Activated CD8-positive, alpha-beta memory T cell treated with anti-CD3 and anti-CD28 coated beads, Interleukin-2, amount 50 U/mL, for 48 hours (primary cell): ENCODE results near the gene SCUBE1.

Experiments used
- DNase-seq: peaks from one replicate; pipeline ENCODE4 v3.0.0-alpha.2; 2020

The SCUBE1 gene

GRCh38 chr22:43325176-43325575 is 18.0 kb downstream of the SCUBE1 start:
- no peak for DNase-seq

- no peak for DNase-seq
Observed at GRCh38 chr22:43320943-43321900, 21.9 kb downstream of the SCUBE1 start.

DNA sequence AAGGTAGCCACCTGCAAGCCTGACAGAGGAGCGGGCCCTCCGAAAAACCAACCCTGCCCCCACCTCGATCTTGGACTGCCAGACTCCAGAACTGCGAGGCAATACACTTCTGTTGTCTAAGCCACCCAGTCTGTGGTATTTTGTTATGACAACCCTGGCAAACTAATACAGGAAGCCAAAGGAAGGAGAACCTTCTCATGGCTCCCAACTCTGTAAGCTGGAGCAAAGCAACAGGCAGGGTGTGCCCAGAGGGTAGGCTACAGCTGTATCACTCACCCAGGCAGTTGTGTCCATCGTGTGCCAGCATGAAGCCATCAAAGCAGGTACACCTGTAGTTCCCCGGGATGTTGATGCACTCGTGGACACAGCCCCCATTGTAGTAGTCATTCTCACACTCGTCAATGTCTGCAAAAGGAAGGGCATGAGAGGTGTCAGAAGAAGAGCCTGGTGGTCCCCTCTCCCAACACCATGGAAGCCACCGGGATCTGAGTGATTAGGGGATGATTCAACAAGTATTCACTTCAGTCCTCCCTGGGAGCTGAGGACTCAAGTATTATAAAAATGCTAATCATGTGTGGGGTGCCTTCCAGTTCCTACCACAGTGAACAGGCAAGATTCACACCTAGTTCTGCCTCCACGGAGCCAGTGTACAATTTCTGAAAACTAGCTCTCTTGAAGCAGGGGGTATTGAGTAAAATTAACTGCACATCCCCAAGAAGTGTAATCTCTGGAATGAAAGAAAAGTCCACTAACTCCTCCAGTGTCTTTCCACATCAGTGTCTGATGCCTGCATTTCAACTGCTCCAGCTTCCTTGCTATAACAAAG is 23.3 kb downstream of the SCUBE1 start:
- no peak for DNase-seq

DNA sequence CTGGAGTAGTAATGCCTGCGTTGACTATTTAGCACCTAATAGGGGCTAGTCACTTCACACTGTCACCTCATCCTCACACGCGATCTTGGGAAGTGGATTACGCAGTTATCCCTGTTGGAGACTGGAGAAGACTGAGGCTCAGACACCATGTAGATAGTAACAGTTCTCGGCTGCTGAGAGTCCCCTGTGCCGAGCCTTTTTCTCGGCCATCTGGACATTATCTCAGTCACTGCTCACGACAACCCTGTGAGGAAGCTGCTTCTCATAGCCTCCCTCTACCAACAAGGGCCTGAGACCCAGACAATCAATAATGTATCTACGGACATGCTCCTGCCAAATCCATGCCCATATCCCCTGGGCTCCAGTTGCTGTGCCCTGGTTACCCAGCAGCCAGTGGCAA is 25.9 kb downstream of the SCUBE1 start:
- DNase-seq = no peak

DNA sequence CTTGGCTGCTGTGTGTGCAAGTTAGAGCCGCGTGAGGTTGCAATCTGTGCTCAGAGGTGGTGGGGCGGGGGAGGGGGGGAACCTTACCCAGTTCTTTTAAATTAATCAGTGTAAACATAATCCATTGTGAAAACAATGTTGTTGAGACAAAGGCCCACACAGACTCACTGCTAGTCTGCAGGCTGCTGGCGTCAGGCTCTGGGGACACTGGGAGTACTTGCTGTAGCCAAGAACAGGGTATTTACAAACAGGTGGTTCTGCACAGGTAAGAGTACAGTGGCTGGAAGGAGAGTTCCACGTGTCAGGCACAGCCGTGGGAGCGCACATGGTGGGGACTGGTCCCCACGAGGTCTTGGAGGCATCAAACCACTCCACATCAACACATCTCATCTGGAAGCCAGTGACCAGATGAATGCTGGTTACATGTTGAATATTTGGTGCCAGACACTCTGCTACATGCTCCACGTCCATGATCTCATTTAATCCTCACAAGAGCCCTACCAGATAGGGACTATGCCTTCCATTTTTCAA is 27.4 kb downstream of the SCUBE1 start:
- no peak for DNase-seq

DNA sequence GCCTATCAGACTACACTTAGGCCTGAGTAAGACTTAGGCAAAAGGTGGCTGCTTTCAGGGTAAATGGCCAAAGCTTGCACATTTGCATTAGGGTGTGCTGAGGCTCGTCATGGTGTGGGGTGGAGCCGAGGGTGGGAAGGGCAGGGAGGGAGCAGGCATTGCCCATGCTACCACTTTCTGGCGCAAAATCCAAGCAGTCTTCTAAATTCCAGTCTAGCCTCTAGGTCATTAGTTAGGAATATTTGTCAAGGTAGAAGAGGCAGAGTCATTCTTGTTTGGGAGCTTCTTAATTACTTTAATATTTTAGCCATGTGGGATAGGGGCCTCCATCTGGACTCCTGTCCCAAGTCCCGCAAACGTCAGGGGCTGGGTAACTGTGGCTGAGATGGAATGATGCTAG is 28.6 kb downstream of the SCUBE1 start:
- DNase-seq = no peak

DNA sequence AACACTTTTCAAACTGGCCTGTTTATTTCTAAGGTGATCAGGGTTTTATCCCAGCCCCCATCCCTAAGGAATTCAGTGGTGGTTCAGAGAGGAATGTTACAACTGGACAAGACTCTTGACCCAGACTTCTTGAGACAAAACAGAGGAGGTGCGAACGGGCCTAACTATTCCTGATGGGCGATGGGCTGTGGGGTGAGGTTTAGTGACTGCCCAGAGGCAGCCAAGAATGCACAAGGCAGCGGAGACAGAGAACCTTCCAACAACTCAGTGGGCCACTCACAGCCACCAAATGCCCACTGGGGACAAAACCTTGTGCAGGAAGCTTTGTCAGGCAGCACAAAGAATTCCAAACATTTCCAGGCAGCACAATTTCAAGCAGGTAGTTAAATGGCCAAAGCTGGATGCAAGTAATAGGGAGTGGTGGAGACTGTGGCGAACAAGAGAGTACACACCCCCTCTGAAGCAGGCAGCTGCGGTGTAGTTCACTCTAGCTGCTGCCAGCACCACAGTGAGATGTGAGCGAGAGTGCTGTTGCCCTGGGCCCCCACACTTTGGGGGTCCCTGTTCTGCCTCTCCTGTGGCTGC is 29.2 kb downstream of the SCUBE1 start:
- DNase-seq = no peak

DNA sequence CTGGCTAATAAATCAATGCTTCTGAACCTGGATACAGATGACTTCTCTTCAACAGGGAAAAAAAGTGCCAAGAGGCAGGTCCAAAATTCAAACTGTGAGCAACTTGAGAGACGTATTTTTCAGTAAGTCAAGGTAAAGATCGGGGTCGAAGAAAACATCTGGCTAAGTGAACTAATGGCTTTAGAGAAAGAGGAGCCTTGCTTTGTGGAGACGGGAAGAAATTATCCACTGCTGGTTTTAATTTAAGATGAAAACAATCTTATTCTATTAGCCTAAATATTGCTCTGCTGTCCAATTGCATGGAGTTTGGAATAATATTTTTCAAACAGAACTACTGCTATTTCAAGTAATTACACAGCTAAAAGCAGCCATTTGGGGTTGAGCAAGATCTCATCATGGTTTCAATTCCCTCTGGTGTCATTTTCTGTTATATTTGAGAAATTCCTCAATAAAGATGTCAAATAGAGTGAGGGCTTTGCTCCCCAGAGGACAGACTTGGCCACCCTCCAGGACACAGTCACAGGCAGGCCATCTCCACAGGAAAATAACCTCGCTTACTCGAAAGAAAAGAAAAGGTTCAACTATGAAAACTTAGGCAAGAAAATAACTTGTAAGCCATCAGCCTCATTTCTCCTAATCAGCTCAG is 29.8 kb downstream of the SCUBE1 start:
- DNase-seq = no peak

- DNase-seq = no peak
Observed at GRCh38 chr22:43312608-43313007, 30.6 kb downstream of the SCUBE1 start.

DNA sequence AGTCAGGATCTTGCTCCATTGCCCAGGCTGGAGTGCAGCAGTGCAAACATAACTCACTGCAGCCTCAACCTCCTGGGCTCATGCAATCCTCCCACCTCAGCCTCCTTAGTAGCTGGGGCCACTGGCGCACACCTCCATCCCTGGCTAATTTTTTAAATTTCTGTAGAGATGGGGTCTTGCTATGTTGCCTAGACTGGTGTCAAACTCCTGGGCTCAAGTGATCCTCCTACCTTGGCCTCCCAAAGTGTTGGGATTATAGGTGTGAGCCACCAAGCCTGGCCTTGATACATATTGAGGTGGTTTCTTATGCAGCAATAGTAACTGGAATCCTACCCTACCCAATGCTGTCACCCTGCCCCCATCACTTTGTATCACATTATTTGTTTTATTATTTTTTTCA is 32.4 kb downstream of the SCUBE1 start:
- no peak for DNase-seq

DNA sequence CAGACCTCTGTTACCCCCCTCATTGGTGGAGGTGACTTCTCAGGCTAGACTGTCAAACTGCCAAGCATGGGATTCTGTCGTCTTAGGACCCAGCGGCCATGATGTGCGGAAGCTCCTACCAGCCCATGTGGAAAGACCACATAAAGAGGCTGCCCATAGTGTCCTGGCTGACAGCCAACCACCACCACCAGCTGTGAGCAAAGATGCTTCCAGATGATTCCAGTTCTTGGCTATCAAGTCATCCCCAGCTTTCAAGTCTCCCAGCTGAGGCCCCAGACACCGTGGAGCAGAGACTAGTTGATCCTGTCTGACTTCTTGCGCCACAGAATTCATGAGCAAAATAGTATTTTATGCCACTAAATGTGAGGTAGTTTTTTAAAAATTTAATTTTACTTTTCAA is 32.9 kb downstream of the SCUBE1 start:
- DNase-seq = no peak

DNA sequence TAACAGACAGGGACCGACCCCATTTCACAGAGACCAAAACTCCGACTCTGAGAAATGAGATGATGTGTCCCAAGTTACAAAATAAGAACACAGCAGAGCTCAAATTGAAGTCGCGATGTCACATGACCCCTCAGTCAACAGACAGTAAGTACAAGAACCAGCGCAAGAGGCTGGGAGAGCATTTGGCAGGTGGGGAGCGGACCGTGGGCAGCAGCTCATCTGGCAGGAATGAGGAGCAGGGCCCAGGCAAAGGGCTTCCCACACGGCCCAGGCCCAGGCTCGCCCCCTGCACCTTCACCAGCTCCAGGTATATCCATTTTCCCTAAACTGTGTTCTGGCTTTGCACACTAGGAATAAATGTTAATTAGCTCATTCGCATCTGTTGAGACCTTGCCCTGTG is 34.3 kb downstream of the SCUBE1 start:
- no peak for DNase-seq

DNA sequence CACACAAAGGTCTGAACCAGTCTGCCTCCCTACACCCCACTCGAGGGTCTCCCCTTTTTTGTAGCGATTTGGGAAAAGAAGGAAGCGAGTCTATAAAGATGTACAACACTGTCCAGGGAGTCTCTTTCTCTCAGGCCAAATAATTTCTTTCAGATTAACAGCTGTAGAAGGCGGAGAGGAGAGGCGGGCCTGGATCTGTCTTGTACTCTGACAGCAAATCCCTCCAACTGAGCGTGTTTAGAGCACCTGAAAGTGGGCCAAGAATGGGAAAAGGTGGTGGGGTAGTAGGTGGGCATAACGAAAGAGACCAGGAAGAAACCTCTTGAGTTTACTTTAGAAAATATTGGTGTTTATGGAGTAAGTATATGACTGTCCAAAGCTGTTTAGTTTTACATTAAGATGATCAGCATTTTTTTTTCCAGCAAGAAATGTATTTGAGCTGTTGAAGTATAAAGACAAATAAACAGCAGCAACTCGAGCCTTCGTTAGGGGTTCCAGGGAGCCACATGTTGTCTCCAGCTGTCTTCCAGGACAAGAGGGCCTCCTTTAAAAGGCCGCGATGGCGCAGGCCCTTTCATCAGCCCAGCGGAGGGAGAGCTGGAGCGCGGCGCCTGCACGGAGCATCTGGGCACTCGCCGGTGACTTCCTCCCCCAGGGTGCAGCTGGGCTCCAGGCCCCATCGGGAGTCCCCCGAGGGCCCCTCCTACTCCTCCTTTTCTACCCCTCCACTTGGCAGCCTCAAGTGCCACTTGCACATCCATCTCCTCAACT is 34.9 kb downstream of the SCUBE1 start:
- no peak for DNase-seq

- no peak for DNase-seq
Observed at GRCh38 chr22:43305806-43306205, 37.4 kb downstream of the SCUBE1 start.

DNA sequence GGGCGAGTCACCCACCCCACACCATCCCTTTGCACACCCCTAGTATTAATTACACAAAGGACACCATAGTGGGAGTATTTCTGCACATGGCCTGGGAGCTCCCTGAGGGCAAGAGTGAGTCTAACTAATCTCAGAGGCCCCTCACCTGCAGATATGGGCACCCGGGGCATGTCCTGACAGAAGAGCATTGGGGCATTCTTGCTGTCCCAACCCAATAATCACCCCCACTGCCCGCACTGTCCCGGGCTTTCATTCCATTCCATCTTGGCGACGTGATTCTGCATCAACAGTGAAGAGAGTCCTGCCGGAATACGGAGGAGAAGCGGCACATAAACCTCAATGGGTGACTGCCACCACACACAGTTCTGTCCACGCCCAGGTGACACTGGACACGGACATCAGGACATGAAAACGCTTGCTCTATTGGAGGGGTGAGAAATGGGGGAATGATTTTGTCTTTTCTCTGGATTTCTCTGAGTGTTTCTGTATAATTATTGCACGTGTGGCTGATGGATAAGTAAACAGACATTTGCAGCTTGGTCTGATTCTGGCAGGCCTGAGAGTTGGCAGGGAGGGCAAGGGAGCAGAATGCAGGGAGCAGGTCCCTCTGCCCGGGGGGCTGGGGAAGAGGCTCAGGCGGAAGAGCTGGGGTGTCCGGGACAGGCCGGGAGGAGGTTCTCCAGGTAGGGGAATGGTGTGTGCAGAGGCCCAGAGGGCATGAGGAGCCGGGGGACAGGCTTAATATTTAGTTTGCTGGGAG is 38.2 kb downstream of the SCUBE1 start:
- no peak for DNase-seq

- no peak for DNase-seq
Observed at GRCh38 chr22:43303751-43304150, 39.4 kb downstream of the SCUBE1 start.

DNA sequence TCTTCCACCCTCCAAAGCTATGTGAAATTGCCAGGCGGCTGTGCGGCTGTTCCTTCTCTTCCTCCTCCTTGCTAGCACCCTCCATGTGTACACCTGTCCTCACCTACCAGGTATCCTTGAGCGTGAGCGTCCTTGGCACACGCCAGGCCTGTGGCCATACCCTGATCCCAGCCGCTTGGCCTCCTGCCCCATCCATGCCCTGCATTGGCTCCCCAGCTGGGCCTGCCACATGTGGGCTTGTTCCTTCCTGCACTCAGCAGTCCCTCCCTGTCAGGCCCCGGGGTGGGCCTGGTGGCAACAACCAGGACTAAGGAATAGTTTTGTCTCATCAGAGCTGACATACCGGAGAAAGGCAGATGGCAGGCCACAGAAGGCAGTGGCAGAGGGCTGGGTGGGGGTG is 40.0 kb downstream of the SCUBE1 start:
- DNase-seq = no peak

GRCh38 chr22:43302531-43303041 is 40.6 kb downstream of the SCUBE1 start:
- DNase-seq = no peak

DNA sequence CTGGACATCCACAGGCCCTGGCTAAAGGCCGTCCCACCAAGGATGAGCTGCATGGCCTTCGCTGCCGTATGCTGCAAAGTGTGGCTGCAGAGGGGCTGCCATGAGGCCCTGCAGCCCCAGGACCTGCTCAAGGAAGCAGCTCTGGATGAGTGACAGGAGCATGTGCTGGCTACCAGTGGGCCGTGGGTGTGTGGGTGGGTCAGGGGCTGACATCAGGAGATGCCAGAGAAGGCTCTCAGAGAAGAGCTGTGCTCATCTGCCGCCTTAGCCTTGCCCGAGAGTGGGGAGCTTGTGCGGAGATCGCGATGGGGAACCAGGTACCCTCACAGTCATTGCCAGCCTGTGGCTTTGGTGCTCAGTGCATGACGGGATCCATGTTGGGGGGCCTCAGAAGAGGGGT is 41.3 kb downstream of the SCUBE1 start:
- no peak for DNase-seq

- no peak for DNase-seq
Observed at GRCh38 chr22:43300891-43301676, 42.1 kb downstream of the SCUBE1 start.
